ENCODE data around the gene SEMA4D.
"Not testable (repeated sequence)": the region's sequence is repeated elsewhere in the genome, so short reads cannot be mapped to it uniquely, and the experiment has no call there.

SEMA4D gene

DNA sequence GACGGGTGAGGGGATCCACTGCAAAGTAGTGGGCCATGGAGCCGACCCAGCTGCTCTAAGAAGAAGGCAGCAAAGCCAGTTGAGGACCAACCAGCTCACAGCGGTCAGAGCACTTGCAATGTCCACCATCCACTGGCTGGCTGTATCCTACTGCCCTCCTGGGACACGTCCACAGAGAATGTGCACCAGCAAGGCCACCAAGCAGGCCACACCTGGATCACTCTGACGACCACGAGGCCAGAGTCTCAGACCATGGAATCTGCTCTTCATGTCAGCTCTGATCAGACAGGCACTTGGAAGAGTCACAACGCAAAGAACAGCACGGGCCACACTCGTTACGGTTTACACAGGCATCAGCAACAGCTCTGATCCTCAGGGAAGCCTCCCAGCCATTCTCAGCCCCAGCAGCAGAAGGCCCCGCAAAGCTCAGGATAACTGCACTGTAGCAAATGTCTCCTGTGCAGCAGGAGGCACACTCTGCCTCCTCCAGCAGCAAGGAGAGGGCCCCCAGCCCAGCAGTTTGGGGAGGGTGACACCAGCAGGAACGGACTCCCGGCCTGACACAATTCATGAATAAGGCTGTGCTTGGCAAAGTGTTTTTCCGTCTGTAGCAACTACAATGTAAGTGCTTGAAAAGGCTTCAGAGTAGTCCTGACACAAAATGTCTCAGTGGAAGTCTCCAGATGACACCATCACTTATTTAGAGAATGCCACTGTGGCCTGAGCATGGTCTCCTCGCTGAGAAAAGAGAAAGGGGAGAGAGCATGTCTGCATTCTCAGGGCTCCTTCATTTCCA, 15.7 kb downstream of the SEMA4D start:
- H3K9me3 ChIP-seq (ENCODE audit: control insufficient read depth, low read length): peaks cover 4% of the 10 kb centered on the region
- no peak overlapping the region for H3K4me3 ChIP-seq (ENCODE audit: extremely low read depth, insufficient read depth, low read length, poor library complexity, severe bottlenecking)
- H3K36me3 ChIP-seq (ENCODE audit: control insufficient read depth, insufficient read depth, low read length): no peaks in the 10 kb centered on the region
- H3K4me1 ChIP-seq (ENCODE audit: control insufficient read depth, insufficient read depth, low read length, poor library complexity, severe bottlenecking): peaks cover 12% of the 10 kb centered on the region
- WGBS, 2 experiments (ENCODE audit: insufficient coverage in 2 of 2): 82 to 85% methylated on average over 14 to 15 of the region's 15 CpGs
- H3K27ac ChIP-seq (ENCODE audit: low read depth, low read length, severe bottlenecking): no peak overlapping the region

DNA sequence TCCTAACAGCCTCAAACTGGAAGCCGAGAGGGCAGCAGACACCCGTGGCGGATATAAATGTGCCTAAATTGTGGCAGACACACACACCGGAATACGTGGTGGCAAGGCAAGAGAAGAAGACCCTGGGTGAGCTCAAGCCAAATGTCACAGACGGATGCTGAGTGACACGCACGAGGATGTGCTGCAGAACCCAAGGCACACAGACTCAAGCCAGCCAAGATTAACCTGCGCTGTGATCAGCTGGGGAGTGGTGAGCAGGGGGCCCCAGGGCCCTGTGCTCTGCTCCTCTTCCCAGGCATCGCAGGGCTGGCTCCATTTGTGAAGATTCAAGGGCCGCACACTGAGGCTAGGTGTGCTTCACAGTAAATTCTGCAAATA, 16.4 kb downstream of the SEMA4D start:
- H3K4me1 ChIP-seq (ENCODE audit: control insufficient read depth, insufficient read depth, low read length, poor library complexity, severe bottlenecking): peaks cover 18% of the 10 kb centered on the region
- no peak overlapping the region for H3K27ac ChIP-seq (ENCODE audit: low read depth, low read length, severe bottlenecking)
- no peak overlapping the region for H3K4me3 ChIP-seq (ENCODE audit: extremely low read depth, insufficient read depth, low read length, poor library complexity, severe bottlenecking)
- 91 to 92% methylated on average over 9 of the region's 11 CpGs for WGBS, 2 experiments (ENCODE audit: insufficient coverage in 2 of 2)
- peaks cover 4% of the 10 kb centered on the region for H3K9me3 ChIP-seq (ENCODE audit: control insufficient read depth, low read length)
- no peaks in the 10 kb centered on the region for H3K36me3 ChIP-seq (ENCODE audit: control insufficient read depth, insufficient read depth, low read length)

DNA sequence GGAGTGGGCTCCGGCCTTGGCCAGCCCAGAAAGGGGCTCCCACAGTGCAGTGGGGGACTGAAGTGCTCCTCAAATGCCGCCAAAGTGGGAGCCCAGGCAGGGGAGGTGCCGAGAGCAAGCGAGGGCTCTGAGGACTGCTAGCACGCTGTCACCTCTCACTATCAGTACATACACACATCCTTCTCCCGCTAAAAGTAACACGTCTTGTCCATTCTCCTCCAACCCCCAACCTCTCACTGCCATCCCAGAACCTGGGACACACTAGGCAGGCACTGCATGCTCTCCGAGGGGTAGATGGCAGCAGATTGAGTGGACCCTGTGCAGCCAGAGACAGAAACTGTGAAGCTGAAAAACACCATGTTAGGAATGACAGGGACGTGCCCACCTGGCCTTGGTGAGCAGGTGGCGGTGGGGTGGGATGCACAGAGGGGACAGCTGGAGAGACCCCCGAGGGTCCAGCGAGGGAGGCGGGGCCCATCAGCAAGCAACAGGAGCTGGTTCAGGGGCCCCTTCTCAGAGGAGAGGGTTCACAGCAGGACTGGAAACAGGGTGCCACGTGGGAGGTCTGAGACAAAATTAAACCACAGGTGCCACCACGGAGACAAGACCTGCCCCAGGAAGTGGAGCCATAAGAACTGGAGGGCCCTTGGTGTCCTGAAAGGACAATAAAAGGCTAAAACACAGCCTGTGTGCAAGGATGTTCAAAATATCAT, 16.9 kb downstream of the SEMA4D start:
- Histone ChIP-seq H3K27ac (ENCODE audit: low read depth, low read length, severe bottlenecking) (no peak overlapping the region), H3K36me3 (ENCODE audit: control insufficient read depth, insufficient read depth, low read length) (no peaks in the 10 kb centered on the region), H3K4me3 (ENCODE audit: extremely low read depth, insufficient read depth, low read length, poor library complexity, severe bottlenecking) (no peak overlapping the region), H3K9me3 (ENCODE audit: control insufficient read depth, low read length) (peaks cover 4% of the 10 kb centered on the region), H3K4me1 (ENCODE audit: control insufficient read depth, insufficient read depth, low read length, poor library complexity, severe bottlenecking) (peaks cover 18% of the 10 kb centered on the region)
- 89 to 94% methylated on average over 10 to 12 of the region's 15 CpGs for WGBS, 2 experiments (ENCODE audit: insufficient coverage in 2 of 2)

DNA sequence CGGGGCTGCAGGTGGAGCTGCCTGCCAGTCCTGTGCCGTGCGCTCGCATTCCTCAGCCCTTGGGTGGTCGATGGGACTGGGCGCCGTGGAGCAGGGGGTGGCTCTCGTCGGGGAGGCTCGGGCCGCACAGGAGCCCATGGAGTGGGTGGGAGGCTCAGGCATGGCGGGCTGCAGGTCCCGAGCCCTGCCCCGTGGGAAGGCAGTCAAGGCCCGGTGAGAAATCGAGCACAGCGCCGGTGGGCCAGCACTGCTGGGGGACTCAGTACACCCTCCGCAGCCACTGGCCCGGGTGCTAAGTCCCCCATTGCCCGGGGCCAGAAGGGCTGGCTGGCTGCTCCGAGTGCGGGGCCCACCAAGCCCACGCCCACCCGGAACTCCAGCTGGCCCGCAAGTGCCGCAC, 17.5 kb downstream of the SEMA4D start:
- H3K36me3 ChIP-seq (ENCODE audit: control insufficient read depth, insufficient read depth, low read length); H3K4me3 ChIP-seq (ENCODE audit: extremely low read depth, insufficient read depth, low read length, poor library complexity, severe bottlenecking); H3K27ac ChIP-seq (ENCODE audit: low read depth, low read length, severe bottlenecking); H3K9me3 ChIP-seq (ENCODE audit: control insufficient read depth, low read length): not testable (repeated sequence)
- WGBS, 2 experiments (ENCODE audit: insufficient coverage in 2 of 2): 100% methylated on average over 5 to 7 of the region's 27 CpGs
- peaks cover 18% of the 10 kb centered on the region for H3K4me1 ChIP-seq (ENCODE audit: control insufficient read depth, insufficient read depth, low read length, poor library complexity, severe bottlenecking)

DNA sequence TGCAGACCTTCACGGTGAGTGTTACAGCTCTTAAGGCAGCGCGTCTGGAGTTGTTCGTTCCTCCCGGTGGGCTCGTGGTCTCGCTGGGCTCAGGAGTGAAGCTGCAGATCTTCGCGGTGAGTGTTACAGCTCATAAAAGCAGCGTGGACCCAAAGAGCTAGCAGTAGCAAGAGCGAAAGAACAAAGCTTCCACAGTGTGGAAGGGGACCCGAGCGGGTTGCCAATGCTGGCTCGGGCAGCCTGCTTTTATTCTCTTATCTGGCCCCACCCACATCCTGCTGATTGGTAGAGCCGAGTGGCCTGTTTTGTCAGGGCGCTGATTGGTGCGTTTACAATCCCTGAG, 18.3 kb downstream of the SEMA4D start:
- H3K4me1 ChIP-seq (ENCODE audit: control insufficient read depth, insufficient read depth, low read length, poor library complexity, severe bottlenecking): peaks cover 18% of the 10 kb centered on the region
- not testable (repeated sequence) for H3K27ac ChIP-seq (ENCODE audit: low read depth, low read length, severe bottlenecking); H3K36me3 ChIP-seq (ENCODE audit: control insufficient read depth, insufficient read depth, low read length); H3K4me3 ChIP-seq (ENCODE audit: extremely low read depth, insufficient read depth, low read length, poor library complexity, severe bottlenecking); H3K9me3 ChIP-seq (ENCODE audit: control insufficient read depth, low read length)
- WGBS, 2 experiments (ENCODE audit: insufficient coverage in 2 of 2): 98% methylated on average over 8 of the region's 17 CpGs; no CpG with 5 or more reads in 1 of the 2 experiments

DNA sequence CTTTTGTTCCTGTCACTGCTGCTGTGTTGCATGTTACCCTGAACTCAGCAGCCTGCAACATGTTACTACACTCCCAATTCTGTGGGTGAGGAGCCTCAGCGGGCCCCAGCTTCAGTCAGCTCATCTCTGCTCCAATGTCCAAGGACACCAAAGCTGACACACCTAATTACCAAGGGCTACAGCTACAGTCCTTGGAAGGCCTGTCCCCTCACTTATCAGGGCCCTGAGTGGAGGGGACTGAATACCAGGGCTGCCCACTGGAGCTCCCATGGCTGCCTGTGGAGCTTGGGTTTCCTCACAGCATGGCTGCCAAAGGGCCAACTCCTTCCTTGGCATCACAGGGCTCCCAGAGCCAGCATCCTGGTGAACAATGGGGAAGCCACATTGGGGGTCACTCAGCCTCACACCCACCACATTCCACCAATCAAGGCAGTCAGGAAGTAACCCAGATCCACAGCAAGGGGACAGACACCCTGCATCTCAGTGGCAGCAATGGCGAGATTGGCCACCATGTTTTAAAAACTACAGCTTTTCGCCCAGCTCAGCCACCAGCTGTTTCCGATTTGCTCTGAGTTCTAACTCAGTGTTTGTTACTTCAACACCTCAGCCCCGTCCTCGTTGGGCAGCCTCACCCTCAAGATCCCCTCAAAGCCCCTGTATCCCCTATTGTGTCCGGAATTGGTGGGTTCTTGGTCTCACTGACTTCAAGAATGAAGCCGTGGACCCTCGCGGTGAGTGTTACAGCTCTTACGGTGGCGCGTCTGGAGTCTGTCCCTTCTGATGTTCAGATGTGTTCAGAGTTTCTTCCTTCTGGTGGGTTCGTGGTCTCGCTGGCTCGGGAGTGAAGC, 18.9 kb downstream of the SEMA4D start:
- Histone ChIP-seq H3K4me1 (ENCODE audit: control insufficient read depth, insufficient read depth, low read length, poor library complexity, severe bottlenecking) (peaks cover 18% of the 10 kb centered on the region), H3K36me3 (ENCODE audit: control insufficient read depth, insufficient read depth, low read length) (no peaks in the 10 kb centered on the region), H3K4me3 (ENCODE audit: extremely low read depth, insufficient read depth, low read length, poor library complexity, severe bottlenecking) (no peak overlapping the region), H3K27ac (ENCODE audit: low read depth, low read length, severe bottlenecking) (no peak overlapping the region), H3K9me3 (ENCODE audit: control insufficient read depth, low read length) (peaks cover 4% of the 10 kb centered on the region)
- 92 to 96% methylated on average over 10 to 13 of the region's 16 CpGs for WGBS, 2 experiments (ENCODE audit: insufficient coverage in 2 of 2)

DNA sequence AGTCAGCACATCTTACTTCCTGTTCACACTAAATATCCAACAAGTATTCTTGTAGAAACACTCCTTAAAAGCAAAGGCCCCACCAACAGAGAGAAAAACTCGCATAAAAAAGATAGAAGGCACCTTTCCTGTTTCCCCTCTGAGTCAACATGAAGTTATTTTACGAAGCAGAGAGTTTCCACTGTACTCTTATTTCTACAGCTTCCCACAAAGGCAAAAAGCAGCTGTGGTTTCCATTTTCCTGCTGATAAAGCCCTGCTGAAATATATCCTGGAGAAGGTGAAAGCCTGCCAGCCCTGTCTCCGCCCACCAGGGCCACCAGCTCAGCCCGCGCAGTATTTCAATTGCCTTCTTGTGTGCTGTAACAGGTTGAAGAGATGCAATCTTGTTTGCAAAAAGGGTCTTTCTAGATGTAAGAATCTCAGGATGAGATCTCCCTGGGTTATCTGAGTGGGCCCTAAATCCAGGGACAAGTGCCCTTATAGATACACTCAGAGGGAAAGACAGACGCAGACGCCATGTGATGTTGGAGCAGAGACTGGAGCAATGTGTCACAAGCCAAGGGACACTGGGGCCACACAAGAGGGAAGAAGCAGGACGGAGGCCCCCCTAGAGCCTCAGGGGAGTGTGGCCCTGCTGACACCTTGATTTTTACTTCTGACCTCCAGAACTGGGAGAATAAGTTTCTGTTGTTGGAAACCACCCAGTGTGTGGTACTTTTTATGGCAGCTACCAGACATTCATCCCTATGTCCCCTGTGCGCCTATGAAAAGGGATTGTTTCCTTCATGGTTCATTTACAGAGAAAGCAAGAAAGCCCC, 19.9 kb downstream of the SEMA4D start:
- 77 to 85% methylated on average over 9 of the region's 9 CpGs for WGBS, 2 experiments (ENCODE audit: insufficient coverage in 2 of 2)
- H3K36me3 ChIP-seq (ENCODE audit: control insufficient read depth, insufficient read depth, low read length): no peaks in the 10 kb centered on the region
- peaks cover 4% of the 10 kb centered on the region for H3K9me3 ChIP-seq (ENCODE audit: control insufficient read depth, low read length)
- H3K27ac ChIP-seq (ENCODE audit: low read depth, low read length, severe bottlenecking): peak overlapping the region; percentile 70
- H3K4me3 ChIP-seq (ENCODE audit: extremely low read depth, insufficient read depth, low read length, poor library complexity, severe bottlenecking): no peak overlapping the region
- peaks cover 18% of the 10 kb centered on the region for H3K4me1 ChIP-seq (ENCODE audit: control insufficient read depth, insufficient read depth, low read length, poor library complexity, severe bottlenecking)

DNA sequence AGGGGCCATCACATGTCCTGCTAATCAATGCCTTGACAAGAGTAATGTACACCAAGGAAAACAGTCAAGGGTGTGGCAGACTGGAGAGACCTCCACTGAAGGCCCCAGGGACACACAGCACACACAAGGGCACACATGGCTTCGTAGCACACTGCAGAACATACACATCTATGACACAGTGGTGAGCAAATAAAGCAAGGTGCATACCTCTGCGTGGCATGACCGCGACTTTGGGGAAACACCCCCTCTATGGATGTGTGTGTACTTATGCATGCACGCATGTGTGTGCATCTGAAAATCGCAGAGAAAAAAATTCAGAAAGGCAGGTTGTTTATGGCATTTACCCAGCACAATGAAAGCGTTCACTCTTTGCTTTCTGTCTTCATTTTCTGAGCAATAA, 20.5 kb downstream of the SEMA4D start:
- no peak overlapping the region for H3K4me3 ChIP-seq (ENCODE audit: extremely low read depth, insufficient read depth, low read length, poor library complexity, severe bottlenecking)
- H3K4me1 ChIP-seq (ENCODE audit: control insufficient read depth, insufficient read depth, low read length, poor library complexity, severe bottlenecking): peaks cover 18% of the 10 kb centered on the region
- 91 to 97% methylated on average over 5 to 7 of the region's 7 CpGs for WGBS, 2 experiments (ENCODE audit: insufficient coverage in 2 of 2)
- no peaks in the 10 kb centered on the region for H3K36me3 ChIP-seq (ENCODE audit: control insufficient read depth, insufficient read depth, low read length)
- peaks cover 4% of the 10 kb centered on the region for H3K9me3 ChIP-seq (ENCODE audit: control insufficient read depth, low read length)
- peak overlapping the region; percentile 70 for H3K27ac ChIP-seq (ENCODE audit: low read depth, low read length, severe bottlenecking)

DNA sequence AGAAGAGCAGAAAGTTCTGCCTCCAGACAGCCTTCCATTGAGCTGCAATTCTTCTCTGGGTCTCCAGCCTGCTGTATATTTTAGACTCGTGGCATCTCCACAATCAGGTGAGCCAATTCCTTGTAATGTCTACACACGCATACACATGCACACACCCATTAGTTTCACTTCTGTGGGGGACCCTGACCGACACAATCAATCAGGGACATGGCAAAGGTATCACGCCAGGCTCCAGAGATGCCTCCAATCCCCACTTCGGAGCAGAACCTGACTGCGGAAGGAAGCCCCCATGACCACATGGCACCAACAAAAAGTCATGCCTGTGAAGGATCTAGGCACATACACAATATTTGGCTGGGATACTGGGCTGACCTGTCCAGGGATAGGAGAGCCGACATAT, 21.4 kb downstream of the SEMA4D start:
- Histone ChIP-seq H3K27ac (ENCODE audit: low read depth, low read length, severe bottlenecking) (no peak overlapping the region), H3K4me1 (ENCODE audit: control insufficient read depth, insufficient read depth, low read length, poor library complexity, severe bottlenecking) (peaks cover 18% of the 10 kb centered on the region), H3K9me3 (ENCODE audit: control insufficient read depth, low read length) (peaks cover 4% of the 10 kb centered on the region), H3K4me3 (ENCODE audit: extremely low read depth, insufficient read depth, low read length, poor library complexity, severe bottlenecking) (no peak overlapping the region), H3K36me3 (ENCODE audit: control insufficient read depth, insufficient read depth, low read length) (no peaks in the 10 kb centered on the region)
- 79 to 95% methylated on average over 5 to 6 of the region's 7 CpGs for WGBS, 2 experiments (ENCODE audit: insufficient coverage in 2 of 2)

DNA sequence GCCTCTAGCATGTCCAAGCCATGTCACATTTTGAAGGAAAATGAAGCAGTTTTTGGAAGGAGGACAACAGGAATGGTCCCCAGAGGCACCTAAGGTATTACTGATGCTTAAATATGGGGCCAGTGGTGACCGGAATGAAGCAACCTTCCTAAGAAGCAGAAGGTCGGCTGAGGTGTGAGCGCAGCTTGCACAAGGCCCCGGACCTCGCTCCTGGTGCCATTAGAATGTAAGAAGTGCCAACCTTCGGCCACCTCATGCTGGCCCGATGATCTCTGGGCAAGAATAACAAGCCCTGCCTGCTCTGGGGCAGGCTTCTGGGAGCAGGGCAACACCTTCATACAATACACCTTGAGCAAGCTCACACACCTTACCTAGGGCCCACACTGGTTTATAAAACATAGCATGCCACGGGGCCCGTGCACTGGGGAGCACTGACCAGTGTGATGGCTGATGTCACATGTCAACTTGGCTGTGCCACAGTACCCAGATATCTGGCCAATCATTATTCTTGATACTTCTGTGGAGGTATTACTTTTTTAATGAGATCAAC, 21.9 kb downstream of the SEMA4D start:
- Histone ChIP-seq H3K27ac (ENCODE audit: low read depth, low read length, severe bottlenecking) (no peak overlapping the region), H3K4me1 (ENCODE audit: control insufficient read depth, insufficient read depth, low read length, poor library complexity, severe bottlenecking) (peaks cover 18% of the 10 kb centered on the region), H3K36me3 (ENCODE audit: control insufficient read depth, insufficient read depth, low read length) (no peaks in the 10 kb centered on the region), H3K9me3 (ENCODE audit: control insufficient read depth, low read length) (peaks cover 4% of the 10 kb centered on the region), H3K4me3 (ENCODE audit: extremely low read depth, insufficient read depth, low read length, poor library complexity, severe bottlenecking) (no peak overlapping the region)
- 89 to 99% methylated on average over 8 to 9 of the region's 9 CpGs for WGBS, 2 experiments (ENCODE audit: insufficient coverage in 2 of 2)

All from mesodermal cell (in vitro differentiated cells).